Activated CD4-positive, alpha-beta memory T cell treated with anti-CD3 and anti-CD28 coated beads for 36 hours (primary cell): ENCODE measurements around the gene CLEC11A. TPM values are rescaled to one million over a fixed set of nuclear protein-coding genes. Genes with fewer than 3 reads are reported as not detected.

Experiments used
- CTCF ChIA-PET: fragments of 350-600 bp; sonication (Branson Sonifier 250); formaldehyde crosslinking; loops from one replicate; lab custom pipeline; 2021; ENCODE audit warnings: antibody characterized with exemption, inconsistent platforms; lab: Charles Lee
- POLR2A ChIA-PET: fragments of 350-600 bp; sonication (Branson Sonifier 250); formaldehyde crosslinking; loops from one replicate; lab custom pipeline; 2021; ENCODE audit warnings: antibody characterized with exemption; lab: Charles Lee
- DNase-seq: peaks from one replicate; pipeline ENCODE4 v3.0.0-alpha.2; 2020
- H3K27ac Mint-ChIP-seq: one replicate; pipeline ENCODE4 v1.8.0; 2021; ENCODE audit warnings: mixed read lengths
- H3K27me3 Mint-ChIP-seq: one replicate; pipeline ENCODE4 v1.8.0; 2021; ENCODE audit warnings: mixed read lengths
- H3K36me3 Mint-ChIP-seq: one replicate; pipeline ENCODE4 v1.8.0; 2021; ENCODE audit warnings: mixed read lengths
- H3K4me1 Mint-ChIP-seq: one replicate; pipeline ENCODE4 v1.8.0; 2021; ENCODE audit warnings: low read depth, mixed read lengths
- H3K4me3 Mint-ChIP-seq: one replicate; pipeline ENCODE4 v1.8.0; 2021; ENCODE audit warnings: mild to moderate bottlenecking, mixed read lengths
- H3K9me3 Mint-ChIP-seq: one replicate; pipeline ENCODE4 v1.8.0; 2021; ENCODE audit warnings: mixed read lengths
- intact Hi-C: fragments of 100-400 bp; cut with micrococcal nuclease; formaldehyde crosslinking; loops from one replicate; pipeline ENCODE4 v1.15.1; 2023
- total RNA-seq, 2 experiments: library from RNA; stranded (reverse); gene quantifications; one replicate each; pipeline ENCODE4 v1.2.3, GENCODE V29; 2021

The CLEC11A gene
- total RNA-seq, 2 experiments from 2014 or later: 0.41 to 0.71 TPM

DNA sequence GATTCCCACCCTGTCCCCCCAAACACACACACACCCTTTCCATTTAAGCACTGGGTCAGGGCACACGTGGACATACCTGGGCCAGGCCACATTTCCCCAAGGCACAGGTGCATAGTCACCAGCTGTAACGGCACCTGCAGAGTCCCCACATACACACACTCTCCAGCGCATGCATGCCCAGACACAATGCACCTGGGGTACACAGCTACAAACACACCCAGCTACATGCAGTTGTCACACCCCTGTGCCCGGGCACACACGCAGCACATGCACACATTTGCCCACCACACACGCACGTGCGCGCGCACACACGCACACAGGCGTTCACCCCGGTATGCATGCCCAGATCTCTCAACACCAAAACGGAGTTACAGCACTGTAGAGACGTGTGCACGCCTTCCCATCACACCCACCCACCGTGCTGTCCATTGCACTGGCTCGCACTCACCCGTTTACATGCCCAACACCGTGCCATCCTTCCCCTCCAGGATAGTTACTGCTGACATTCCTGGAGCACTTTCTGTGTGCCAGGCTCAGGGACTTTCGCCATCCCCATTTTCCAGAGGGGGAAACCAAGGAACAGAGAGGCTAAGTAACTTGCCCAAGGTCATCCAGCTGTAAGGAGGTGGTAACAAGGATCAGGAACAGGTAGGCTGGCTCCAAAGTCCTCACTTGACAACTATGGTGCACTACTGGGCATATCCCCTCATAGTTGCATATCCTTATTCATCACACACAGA lies 2.8 kb upstream of the CLEC11A start:
- POLR2A ChIA-PET: no interaction called here
- H3K27me3 Mint-ChIP-seq: peaks cover 55% of the 10 kb centered on the region

DNA sequence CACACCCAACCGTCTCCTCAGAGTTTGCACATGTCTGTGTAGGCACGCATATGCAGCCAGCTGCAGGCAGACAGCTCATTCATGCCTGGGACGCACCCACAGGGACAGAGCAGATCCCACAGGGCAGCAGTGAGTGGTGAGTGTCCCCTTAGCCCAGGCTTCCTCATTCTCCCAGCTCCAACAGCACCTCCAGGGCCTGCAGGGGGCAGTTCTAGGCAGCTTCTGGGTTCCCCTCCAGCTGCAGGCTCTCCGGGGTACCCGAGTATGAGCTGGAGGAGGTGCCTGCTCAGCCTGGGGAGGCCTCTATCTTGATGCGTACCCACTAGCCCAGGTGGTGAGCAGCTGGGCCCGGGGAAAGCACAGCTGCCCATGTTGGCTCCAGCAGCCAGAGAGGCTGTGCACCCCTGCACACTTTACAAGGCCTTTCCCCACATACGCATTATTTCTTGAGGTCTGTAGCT lies 2.2 kb upstream of the CLEC11A start:
- Mint-ChIP-seq H3K4me1 (peaks cover 19% of the 10 kb centered on the region), H3K9me3 (no peaks in the 10 kb centered on the region), H3K27ac (no peak overlapping the region), H3K27me3 (peaks cover 54% of the 10 kb centered on the region), H3K4me3 (no peak overlapping the region), H3K36me3 (no peaks in the 10 kb centered on the region)
- no peak for DNase-seq
- ChIA-PET CTCF (no interaction called here), POLR2A (no interaction called here)
- intact Hi-C loops: no loop called here

More for the DNA sequence above, 2.8 kb upstream of the CLEC11A start:
- peaks cover 16% of the 10 kb centered on the region for H3K4me1 Mint-ChIP-seq
- no peak overlapping the region for H3K4me3 Mint-ChIP-seq
- H3K9me3 Mint-ChIP-seq: no peaks in the 10 kb centered on the region
- CTCF ChIA-PET: no interaction called here
- intact Hi-C loops: no loop called here
- no peaks in the 10 kb centered on the region for H3K36me3 Mint-ChIP-seq
- DNase-seq: no peak
- no peak overlapping the region for H3K27ac Mint-ChIP-seq

DNA sequence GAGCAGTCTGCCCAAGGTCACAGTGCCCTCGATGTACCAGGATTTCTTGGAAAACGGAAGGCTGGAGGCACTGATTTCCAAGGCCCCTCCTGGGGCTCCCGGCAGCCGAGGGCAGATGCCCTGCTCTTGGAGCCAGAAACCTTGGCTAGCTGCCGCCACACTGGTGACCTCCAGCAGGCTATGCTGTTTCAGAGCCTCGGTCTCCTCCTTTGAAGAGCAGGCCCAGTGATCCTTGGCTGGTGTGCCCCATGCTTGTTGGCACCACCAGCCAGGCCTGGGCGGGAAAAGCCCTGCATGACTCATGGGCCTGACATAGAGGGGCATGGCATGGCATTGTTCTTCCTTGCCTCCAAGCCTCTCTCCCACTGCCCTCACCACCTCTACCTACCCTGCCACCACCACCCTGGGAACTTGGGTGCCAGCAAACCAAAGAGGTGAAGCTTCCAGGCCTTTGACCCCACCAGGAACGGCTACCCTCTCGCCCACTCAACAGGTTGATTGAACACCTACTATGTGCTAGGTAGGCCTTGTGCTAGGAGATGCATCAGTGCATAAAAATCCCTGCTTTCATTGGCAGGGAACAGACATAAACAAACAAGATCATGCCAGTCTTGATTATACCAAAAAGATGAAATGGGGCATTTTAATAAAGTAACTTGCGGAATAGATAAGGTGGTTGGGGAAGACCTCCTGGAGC lies 1.6 kb upstream of the CLEC11A start:
- CTCF ChIA-PET: no interaction called here
- H3K27me3 Mint-ChIP-seq: peaks cover 54% of the 10 kb centered on the region
- no peak for DNase-seq
- H3K27ac Mint-ChIP-seq: no peak overlapping the region
- H3K4me3 Mint-ChIP-seq: no peak overlapping the region
- H3K36me3 Mint-ChIP-seq: no peaks in the 10 kb centered on the region
- no peaks in the 10 kb centered on the region for H3K9me3 Mint-ChIP-seq
- POLR2A ChIA-PET: no interaction called here
- H3K4me1 Mint-ChIP-seq: peaks cover 19% of the 10 kb centered on the region
- intact Hi-C loops: no loop called here

DNA sequence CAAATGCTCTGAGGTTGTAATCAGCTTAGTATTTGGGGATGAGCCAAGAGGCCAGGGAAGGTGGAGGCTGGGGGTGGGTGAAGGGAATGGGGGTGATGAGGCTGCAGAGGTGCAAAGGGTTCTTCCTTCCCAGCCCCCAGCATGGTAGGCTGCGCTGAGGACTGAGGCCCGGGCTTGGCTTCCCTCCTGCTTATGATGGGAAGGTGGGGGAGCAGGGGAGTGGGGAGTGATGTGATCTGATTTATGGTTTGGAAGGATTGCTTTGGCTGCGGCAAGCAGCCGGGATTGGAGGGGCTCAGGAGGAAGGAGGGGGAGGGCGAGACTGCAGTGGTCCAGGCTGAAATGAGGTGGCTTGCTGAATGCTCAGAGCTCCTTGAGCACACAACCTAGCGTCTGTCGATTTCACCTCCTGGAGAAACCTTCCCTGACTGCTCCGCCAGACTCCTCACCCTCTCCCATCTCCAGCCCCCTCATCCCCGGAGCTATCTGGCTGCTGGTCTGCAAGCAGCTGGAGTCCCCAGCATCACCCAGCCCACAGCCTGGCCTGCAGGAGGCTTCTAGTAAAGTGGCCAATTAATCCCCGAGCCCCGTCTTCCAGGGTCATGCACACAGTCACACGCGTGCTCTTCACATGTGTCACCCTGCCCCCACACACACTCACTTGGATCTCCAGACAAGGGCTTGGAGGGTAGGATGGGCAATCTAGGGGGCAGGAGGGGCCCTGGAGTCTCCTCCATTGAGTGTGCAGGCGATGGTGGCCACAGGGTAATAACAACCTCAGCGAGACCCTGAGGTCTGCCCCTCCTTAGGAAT lies 757 bp upstream of the CLEC11A start:
- intact Hi-C loops: no loop called here
- no peak overlapping the region for H3K27ac Mint-ChIP-seq
- H3K9me3 Mint-ChIP-seq: no peaks in the 10 kb centered on the region
- CTCF ChIA-PET: no interaction called here
- no peaks in the 10 kb centered on the region for H3K36me3 Mint-ChIP-seq
- H3K4me1 Mint-ChIP-seq: peaks cover 19% of the 10 kb centered on the region
- DNase-seq: no peak
- no peak overlapping the region for H3K4me3 Mint-ChIP-seq
- POLR2A ChIA-PET: no interaction called here
- H3K27me3 Mint-ChIP-seq: peaks cover 56% of the 10 kb centered on the region

DNA sequence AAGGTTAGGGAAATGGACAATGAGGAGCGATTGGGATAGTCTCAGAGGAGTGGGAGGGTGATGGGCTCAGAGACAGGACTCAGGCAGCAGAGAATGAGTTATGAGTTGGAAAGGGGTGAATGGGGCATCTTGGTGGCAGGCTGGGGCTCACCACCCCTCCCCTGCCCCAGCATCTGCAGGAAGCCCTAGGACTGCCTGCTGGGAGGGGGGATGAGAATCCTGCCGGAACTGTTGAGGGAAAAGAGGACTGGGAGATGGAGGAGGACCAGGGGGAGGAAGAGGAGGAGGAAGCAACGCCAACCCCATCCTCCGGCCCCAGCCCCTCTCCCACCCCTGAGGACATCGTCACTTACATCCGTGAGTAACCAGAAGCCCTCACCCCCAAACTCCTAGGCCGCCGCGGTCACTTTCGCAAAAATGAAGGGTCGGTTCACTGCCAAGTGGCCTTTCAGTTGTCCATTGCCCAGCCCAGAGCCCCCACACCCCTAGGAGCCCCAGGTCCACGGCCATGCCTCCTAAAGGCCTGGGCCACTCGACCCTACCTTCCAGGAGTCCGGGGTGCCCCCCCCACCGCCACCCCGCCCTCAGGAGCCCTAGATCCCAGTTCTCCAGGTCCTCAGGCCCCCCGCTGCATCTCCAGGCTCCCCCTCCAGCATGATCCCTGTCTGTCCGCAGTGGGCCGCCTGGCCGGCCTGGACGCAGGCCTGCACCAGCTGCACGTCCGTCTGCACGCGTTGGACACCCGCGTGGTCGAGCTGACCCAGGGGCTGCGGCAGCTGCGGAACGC lies 764 bp downstream of the CLEC11A start:
- Mint-ChIP-seq H3K27ac (no peak overlapping the region), H3K4me3 (no peak overlapping the region), H3K27me3 (peaks cover 62% of the 10 kb centered on the region), H3K4me1 (peaks cover 22% of the 10 kb centered on the region), H3K36me3 (no peaks in the 10 kb centered on the region), H3K9me3 (no peaks in the 10 kb centered on the region)
- CTCF ChIA-PET: interaction anchor here (0.9 to 2.3 kb wide), 9 partner anchors 10 to 198 kb away, joined by 3 to 11 read pairs (median 5); no protein-coding TSS in a partner anchor
- intact Hi-C loops: loop anchor here (1.0 kb wide), 1 partner anchor 213 kb away; the partner anchor contains the start of gene JOSD2
- no peak for DNase-seq
- POLR2A ChIA-PET: no interaction called here

DNA sequence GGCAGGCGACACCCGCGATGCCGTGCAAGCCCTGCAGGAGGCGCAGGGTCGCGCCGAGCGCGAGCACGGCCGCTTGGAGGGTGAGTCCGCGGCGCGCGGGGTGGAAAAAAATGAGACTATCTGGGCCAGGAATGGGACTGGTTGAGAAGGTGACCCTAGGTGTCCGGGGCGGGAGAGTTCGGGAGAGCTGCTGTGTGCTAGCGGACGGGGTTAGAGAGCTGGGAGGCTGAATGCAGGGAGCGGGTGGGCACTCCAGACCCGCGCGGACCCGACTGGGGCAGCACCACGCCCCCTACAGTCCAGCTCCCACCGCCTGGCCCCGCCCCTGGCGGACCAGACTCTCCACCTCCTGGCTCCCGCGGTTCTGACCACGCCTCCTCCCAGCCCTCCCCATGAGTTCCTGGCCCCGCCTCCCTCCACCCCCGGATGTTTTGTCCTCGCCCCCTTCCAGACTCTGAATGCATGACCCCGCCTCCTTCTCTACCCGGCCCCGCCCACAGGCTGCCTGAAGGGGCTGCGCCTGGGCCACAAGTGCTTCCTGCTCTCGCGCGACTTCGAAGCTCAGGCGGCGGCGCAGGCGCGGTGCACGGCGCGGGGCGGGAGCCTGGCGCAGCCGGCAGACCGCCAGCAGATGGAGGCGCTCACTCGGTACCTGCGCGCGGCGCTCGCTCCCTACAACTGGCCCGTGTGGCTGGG lies 1.5 kb downstream of the CLEC11A start:
- H3K36me3 Mint-ChIP-seq: no peaks in the 10 kb centered on the region
- ChIA-PET CTCF (interaction anchor here (0.7 to 2.3 kb wide), 14 partner anchors 11 to 390 kb away, joined by 3 to 11 read pairs (median 4); no protein-coding TSS in a partner anchor), POLR2A (no interaction called here)
- peak overlapping the region; percentile 62 for H3K4me3 Mint-ChIP-seq
- H3K4me1 Mint-ChIP-seq: peaks cover 22% of the 10 kb centered on the region
- DNase-seq: peak; percentile 97
- H3K27me3 Mint-ChIP-seq: peaks cover 65% of the 10 kb centered on the region
- intact Hi-C loops: loop anchor here (1.0 kb wide), 1 partner anchor 213 kb away; the partner anchor contains the start of gene JOSD2
- no peak overlapping the region for H3K27ac Mint-ChIP-seq
- no peaks in the 10 kb centered on the region for H3K9me3 Mint-ChIP-seq

DNA sequence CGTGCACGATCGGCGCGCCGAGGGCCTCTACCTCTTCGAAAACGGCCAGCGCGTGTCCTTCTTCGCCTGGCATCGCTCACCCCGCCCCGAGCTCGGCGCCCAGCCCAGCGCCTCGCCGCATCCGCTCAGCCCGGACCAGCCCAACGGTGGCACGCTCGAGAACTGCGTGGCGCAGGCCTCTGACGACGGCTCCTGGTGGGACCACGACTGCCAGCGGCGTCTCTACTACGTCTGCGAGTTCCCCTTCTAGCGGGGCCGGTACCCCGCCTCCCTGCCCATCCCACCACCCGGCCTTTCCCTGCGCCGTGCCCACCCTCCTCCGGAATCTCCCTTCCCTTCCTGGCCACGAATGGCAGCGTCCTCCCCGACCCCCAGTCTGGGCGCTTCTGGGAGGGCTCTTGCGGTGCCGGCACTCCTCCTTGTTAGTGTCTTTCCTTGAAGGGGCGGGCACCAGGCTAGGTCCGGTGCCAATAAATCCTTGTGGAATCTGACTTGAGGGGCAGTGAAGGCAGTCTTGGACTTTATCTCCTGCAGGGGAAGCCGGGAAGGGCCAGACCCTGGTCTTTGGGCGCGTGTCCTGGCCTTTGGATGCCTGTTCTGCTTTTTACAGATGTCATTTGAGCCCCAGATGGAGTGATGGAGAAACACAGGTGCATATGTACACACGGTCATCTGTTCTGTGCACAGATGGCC lies 2.2 kb downstream of the CLEC11A start:
- Mint-ChIP-seq H3K27me3 (peaks cover 63% of the 10 kb centered on the region), H3K4me3 (peak overlapping the region; percentile 62), H3K9me3 (no peaks in the 10 kb centered on the region), H3K4me1 (peaks cover 22% of the 10 kb centered on the region), H3K27ac (no peak overlapping the region), H3K36me3 (no peaks in the 10 kb centered on the region)
- intact Hi-C loops: no loop called here
- CTCF ChIA-PET: interaction anchor here (0.7 to 2.3 kb wide), 13 partner anchors 11 to 390 kb away, joined by 3 to 11 read pairs (median 5); no protein-coding TSS in a partner anchor
- POLR2A ChIA-PET: no interaction called here
- DNase-seq: no peak

DNA sequence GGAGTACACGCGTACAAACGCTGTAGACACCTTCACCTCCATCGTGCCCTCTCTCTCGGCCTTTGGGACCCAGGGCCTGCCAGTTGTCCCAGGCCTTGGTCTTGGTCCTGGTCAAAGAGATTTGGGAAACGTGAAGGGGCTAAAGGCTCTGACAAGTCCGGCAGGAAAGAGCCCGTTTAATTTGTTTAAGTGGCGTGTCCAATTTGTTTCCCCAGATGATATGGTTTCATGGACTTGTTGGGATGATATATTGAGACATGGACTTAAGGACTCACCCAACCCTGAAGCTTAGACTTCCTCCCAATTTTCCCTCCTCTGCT lies 2.7 kb downstream of the CLEC11A start:
- peaks cover 22% of the 10 kb centered on the region for H3K4me1 Mint-ChIP-seq
- H3K27ac Mint-ChIP-seq: no peak overlapping the region
- ChIA-PET CTCF (no interaction called here), POLR2A (no interaction called here)
- H3K9me3 Mint-ChIP-seq: no peaks in the 10 kb centered on the region
- peaks cover 58% of the 10 kb centered on the region for H3K27me3 Mint-ChIP-seq
- DNase-seq: no peak
- H3K4me3 Mint-ChIP-seq: peak overlapping the region; percentile 51
- intact Hi-C loops: no loop called here
- no peaks in the 10 kb centered on the region for H3K36me3 Mint-ChIP-seq

DNA sequence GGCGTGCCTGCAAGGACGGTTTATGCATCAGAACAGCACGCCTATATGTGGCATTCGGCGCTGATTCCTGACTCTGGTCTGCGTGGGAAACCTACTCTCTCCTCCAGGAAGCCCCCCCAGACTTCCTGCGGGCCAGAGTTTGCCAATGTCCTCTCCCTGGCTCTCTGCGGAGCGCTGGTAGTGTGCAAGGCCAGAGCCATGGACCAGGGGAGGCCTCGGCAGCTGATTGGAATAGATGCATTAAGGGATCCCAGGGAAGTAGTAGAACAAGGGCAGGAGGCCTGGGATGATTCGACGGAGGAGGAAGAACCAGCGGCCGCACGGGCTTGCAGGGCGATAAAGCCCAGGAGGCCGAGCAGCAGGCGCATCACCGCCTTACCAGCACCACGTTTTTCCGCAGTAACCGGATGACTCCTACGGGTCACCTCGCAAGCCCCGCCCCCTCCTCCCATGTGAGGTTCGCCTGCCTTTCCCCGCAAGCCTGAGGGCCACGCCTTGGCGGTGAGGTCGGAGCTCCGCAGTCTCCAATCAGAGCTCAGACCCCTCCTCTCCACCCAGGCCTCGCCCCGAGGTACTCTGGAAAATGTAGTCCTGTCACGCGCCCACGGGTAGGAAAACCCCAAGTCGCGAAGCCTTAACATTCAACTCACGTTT lies 5.0 kb downstream of the CLEC11A start:
- intact Hi-C loops: no loop called here
- H3K27ac Mint-ChIP-seq: no peak overlapping the region
- POLR2A ChIA-PET: no interaction called here

DNA sequence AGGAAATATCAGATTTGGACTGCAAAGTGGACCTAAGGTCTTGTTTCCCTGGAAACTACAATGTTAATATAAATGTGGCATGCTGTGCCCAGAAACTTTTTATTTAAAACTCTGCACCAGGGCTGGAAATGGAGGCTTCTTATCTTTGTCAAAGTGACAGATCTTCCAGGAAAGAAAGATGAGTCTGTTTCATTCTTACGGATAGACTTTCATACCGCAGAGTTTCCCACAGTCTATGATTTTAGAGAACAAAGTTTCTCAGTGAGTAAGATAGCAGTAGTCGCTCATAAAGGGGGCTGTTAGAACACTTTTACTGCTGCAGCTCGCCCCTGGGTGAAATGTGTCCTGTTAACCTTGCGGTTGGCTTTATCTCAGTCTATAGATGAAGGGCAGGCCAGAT lies 6.7 kb downstream of the CLEC11A start:
- H3K27me3 Mint-ChIP-seq: peaks cover 35% of the 10 kb centered on the region
- H3K4me3 Mint-ChIP-seq: no peak overlapping the region
- DNase-seq: no peak
- no peaks in the 10 kb centered on the region for H3K36me3 Mint-ChIP-seq
- no peaks in the 10 kb centered on the region for H3K9me3 Mint-ChIP-seq
- intact Hi-C loops: no loop called here
- CTCF ChIA-PET: no interaction called here
- peaks cover 9% of the 10 kb centered on the region for H3K4me1 Mint-ChIP-seq
- no peak overlapping the region for H3K27ac Mint-ChIP-seq
- POLR2A ChIA-PET: no interaction called here

More for the DNA sequence above, 5.0 kb downstream of the CLEC11A start:
- Mint-ChIP-seq H3K27me3 (peaks cover 46% of the 10 kb centered on the region), H3K9me3 (no peaks in the 10 kb centered on the region), H3K4me1 (peaks cover 22% of the 10 kb centered on the region), H3K36me3 (no peaks in the 10 kb centered on the region), H3K4me3 (no peak overlapping the region)
- CTCF ChIA-PET: interaction anchor here (1.5 kb wide), 1 partner anchor 58 kb away, joined by 4 read pairs; no protein-coding TSS in a partner anchor
- DNase-seq: peak; percentile 81
